GM23248 (cell line): Measurements from ENCODE around the gene PPP3R1. TPM values are rescaled to one million over a fixed set of nuclear protein-coding genes. Genes with fewer than 3 reads are reported as not detected.

Source experiments
- DNase-seq: peaks from one replicate; pipeline ENCODE4 v3.0.0-alpha.2; 2015
- H2AFZ ChIP-seq: fragments of 200-600 bp; sonication (generic); 2 replicates; pipeline ENCODE4 v1.6.1; 2016; ENCODE audit warnings: antibody characterized with exemption
- H3F3A ChIP-seq: fragments of 200-600 bp; sonication (generic); 2 replicates; pipeline ENCODE4 v1.6.1; 2016; ENCODE audit warnings: mild to moderate bottlenecking, antibody characterized with exemption, mixed run types; ENCODE audit not compliant: insufficient read depth
- H3K27ac ChIP-seq: fragments of 200-600 bp; sonication (generic); 2 replicates; pipeline ENCODE4 v1.5.1; 2016; ENCODE audit warnings: mild to moderate bottlenecking
- H3K27me3 ChIP-seq: fragments of 200-600 bp; sonication (generic); replicated peaks from 2 replicates; pipeline ENCODE4 v1.6.1; 2016; ENCODE audit warnings: mild to moderate bottlenecking; ENCODE audit not compliant: insufficient read depth
- H3K36me3 ChIP-seq: fragments of 200-600 bp; sonication (generic); 2 replicates; pipeline ENCODE4 v1.6.1; 2016; ENCODE audit warnings: low read depth, mild to moderate bottlenecking
- H3K4me1 ChIP-seq: fragments of 200-600 bp; sonication (generic); 2 replicates; pipeline ENCODE4 v1.6.1; 2016; ENCODE audit warnings: mild to moderate bottlenecking; ENCODE audit not compliant: insufficient read depth
- H3K4me2 ChIP-seq: fragments of 200-600 bp; sonication (generic); one replicate; pipeline ENCODE4 v1.6.1; 2016; ENCODE audit warnings: mild to moderate bottlenecking; ENCODE audit not compliant: unreplicated experiment
- H3K4me3 ChIP-seq: fragments of 200-600 bp; sonication (generic); 2 replicates; pipeline ENCODE4 v1.5.1; 2016; ENCODE audit warnings: mild to moderate bottlenecking
- H3K79me2 ChIP-seq: fragments of 200-600 bp; sonication (generic); 2 replicates; pipeline ENCODE4 v1.6.1; 2016; ENCODE audit warnings: mild to moderate bottlenecking; ENCODE audit not compliant: insufficient read depth
- H3K9ac ChIP-seq: fragments of 200-600 bp; sonication (generic); 2 replicates; pipeline ENCODE4 v1.6.1; 2016; ENCODE audit warnings: mild to moderate bottlenecking
- H3K9me2 ChIP-seq: fragments of 200-600 bp; sonication (generic); 2 replicates; pipeline ENCODE4 v1.6.1; 2016; ENCODE audit warnings: mixed run types, mild to moderate bottlenecking, moderate library complexity; ENCODE audit not compliant: insufficient read depth
- H3K9me3 ChIP-seq: fragments of 200-600 bp; sonication (generic); one replicate; pipeline ENCODE4 v1.6.1; 2017; ENCODE audit warnings: low read depth
- H4K20me1 ChIP-seq: fragments of 200-600 bp; sonication (generic); 2 replicates; pipeline ENCODE4 v1.6.0; 2016; ENCODE audit not compliant: insufficient read depth
- EZH2 ChIP-seq: fragments of 200-600 bp; sonication (generic); IDR thresholded peaks from 2 replicates; pipeline ENCODE4 v1.6.1; 2018; ENCODE audit warnings: antibody characterized with exemption, mild to moderate bottlenecking; ENCODE audit not compliant: insufficient read depth, poor library complexity, severe bottlenecking
- EZH2phosphoT487 ChIP-seq: fragments of 200-600 bp; sonication (generic); IDR thresholded peaks from 2 replicates; pipeline ENCODE4 v1.6.1; 2018; ENCODE audit warnings: antibody characterized with exemption, moderate library complexity, mild to moderate bottlenecking, low read depth; ENCODE audit not compliant: insufficient read depth
- whole genome bisulfite sequencing, 2 experiments: methylation state at CpG; one replicate each; pipeline ENCODE4 v1.1.6; 2015 to 2017; ENCODE audit warnings: low lambda C conversion rate in 2 of 2, low coverage in 1 of 2; ENCODE audit errors: missing lambda C conversion rate in 2 of 2; 5-methylcytosine and 5-hydroxymethylcytosine counted together
- in situ Hi-C: fragments of 300-500 bp; cut with MboI; formaldehyde crosslinking; loops from 2 replicates; pipeline ENCODE4 v1.15.0; 2020
- polyA plus RNA-seq: library from polyadenylated mRNA; unstranded; fragments of >200 nt; fragmentation: Nextera tagmentation; extraction: Ambion mirVana; gene quantifications from 2 replicates; pipeline ENCODE4 v1.2.1, GENCODE V29; 2016
- total RNA-seq: library from RNA; depleted of rRNA; stranded (reverse); fragments of >200 nt; shearing (Covaris generic); gene quantifications from 2 replicates; pipeline ENCODE4 v1.2.3, GENCODE V29; 2014

Gene PPP3R1
- total and polyA plus RNA-seq, 2 experiments from 2014 or later, result 3.8 to 17.7 TPM

DNA sequence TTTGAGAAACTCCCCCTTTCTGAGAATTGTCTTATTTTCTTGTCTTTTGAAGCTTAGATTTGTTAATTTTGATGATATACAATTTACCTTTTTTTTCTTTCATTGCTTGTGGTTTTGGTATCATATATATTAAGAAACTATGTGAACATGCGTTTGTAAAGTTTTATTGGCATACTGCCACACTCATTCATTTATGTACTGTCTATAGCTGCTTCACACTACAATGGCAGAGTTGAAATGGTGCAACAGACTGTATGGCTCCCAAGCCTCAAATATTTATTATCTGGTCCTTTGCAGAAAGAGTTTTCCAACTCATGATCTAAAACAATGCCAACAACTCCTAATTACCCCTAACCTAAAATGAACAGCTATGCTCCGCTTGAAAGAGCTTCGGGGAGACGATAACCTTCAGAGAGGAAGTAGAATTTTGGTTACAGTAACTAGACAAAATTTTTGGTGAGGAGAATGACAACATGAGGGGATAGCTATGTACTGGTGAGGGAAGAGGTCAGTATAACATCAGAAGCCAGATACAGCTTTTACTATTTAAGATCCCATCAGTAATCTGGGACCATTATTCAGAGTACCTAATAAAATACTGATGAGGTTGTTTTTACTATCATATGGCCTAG, 16.1 kb downstream of the PPP3R1 start:
- peak overlapping the region; percentile 52; the same call in 1 of the 2 replicates for H3K4me3 ChIP-seq
- peaks cover 50% of the 10 kb centered on the region for H4K20me1 ChIP-seq
- TF ChIP-seq EZH2 (no peak), EZH2phosphoT487 (no peak)
- H3K4me2 ChIP-seq, result peak overlapping the region; percentile 72
- WGBS, 2 experiments, result 61% methylated on average over 4 of the region's 4 CpGs
- in situ Hi-C loops, result no loop called here
- no peak overlapping the region for H3K9ac ChIP-seq
- H3K4me1 ChIP-seq, result peaks cover 58% of the 10 kb centered on the region
- H3K9me2 ChIP-seq, result no peaks in the 10 kb centered on the region
- no peaks in the 10 kb centered on the region for H3K9me3 ChIP-seq
- H3K27me3 ChIP-seq, result no peaks in the 10 kb centered on the region
- H3F3A ChIP-seq, result peaks cover 75% of the 10 kb centered on the region
- peaks cover 99% of the 10 kb centered on the region for H3K79me2 ChIP-seq
- no peak overlapping the region for H2AFZ ChIP-seq
- no peak for DNase-seq
- no peaks in the 10 kb centered on the region for H3K36me3 ChIP-seq
- peak overlapping the region; percentile 46 for H3K27ac ChIP-seq

- 94 to 95% methylated on average over 1 of the region's 1 CpG for WGBS, 2 experiments
- H3K9ac ChIP-seq, result no peak overlapping the region
- in situ Hi-C loops, result no loop called here
- no peak overlapping the region for H2AFZ ChIP-seq
- no peaks in the 10 kb centered on the region for H3K9me3 ChIP-seq
- H3K4me3 ChIP-seq, result no peak overlapping the region
- no peak overlapping the region for H3K4me2 ChIP-seq
- H3K27me3 ChIP-seq, result no peaks in the 10 kb centered on the region
- TF ChIP-seq EZH2 (no peak), EZH2phosphoT487 (no peak)
- H3K4me1 ChIP-seq, result peaks cover 69% of the 10 kb centered on the region
- DNase-seq, result no peak
- no peaks in the 10 kb centered on the region for H3K9me2 ChIP-seq
- no peaks in the 10 kb centered on the region for H3K36me3 ChIP-seq
- H3F3A ChIP-seq, result peaks cover 82% of the 10 kb centered on the region
- peaks cover 99% of the 10 kb centered on the region for H3K79me2 ChIP-seq
- peaks cover 41% of the 10 kb centered on the region for H4K20me1 ChIP-seq
- H3K27ac ChIP-seq, result no peak overlapping the region
These were observed 17.2 kb downstream of the PPP3R1 start for GRCh38 chr2:68235090-68235489.

DNA sequence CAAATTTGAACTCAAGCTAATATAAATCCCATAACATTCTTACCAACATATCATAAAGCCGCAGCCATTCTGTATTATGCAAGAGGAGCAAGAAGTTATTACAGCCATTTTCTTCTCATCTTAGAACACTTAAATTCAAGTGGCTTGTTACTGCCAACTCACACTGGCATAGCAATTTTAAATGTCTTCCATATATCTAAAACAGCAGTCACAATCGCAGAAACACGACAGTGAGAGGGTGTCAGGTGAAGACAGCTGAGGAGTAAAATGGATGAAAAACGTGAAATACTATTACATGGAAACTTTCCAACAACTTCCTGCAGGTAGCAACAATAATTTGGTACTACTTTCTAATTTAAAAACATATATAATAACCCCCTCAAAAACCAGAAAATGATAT, 17.9 kb downstream of the PPP3R1 start:
- 85 to 87% methylated on average over 4 of the region's 4 CpGs for WGBS, 2 experiments
- H3F3A ChIP-seq, result peaks cover 75% of the 10 kb centered on the region
- no peaks in the 10 kb centered on the region for H3K27me3 ChIP-seq
- TF ChIP-seq EZH2, result no peak
- TF ChIP-seq EZH2phosphoT487, result no peak
- no peak overlapping the region for H3K4me3 ChIP-seq
- peaks cover 99% of the 10 kb centered on the region for H3K79me2 ChIP-seq
- H4K20me1 ChIP-seq, result peaks cover 35% of the 10 kb centered on the region
- H3K27ac ChIP-seq, result no peak overlapping the region
- H3K4me2 ChIP-seq, result no peak overlapping the region
- no peaks in the 10 kb centered on the region for H3K9me2 ChIP-seq
- peaks cover 67% of the 10 kb centered on the region for H3K4me1 ChIP-seq
- H3K36me3 ChIP-seq, result no peaks in the 10 kb centered on the region
- no peaks in the 10 kb centered on the region for H3K9me3 ChIP-seq
- in situ Hi-C loops, result no loop called here
- H2AFZ ChIP-seq, result no peak overlapping the region
- H3K9ac ChIP-seq, result no peak overlapping the region
- no peak for DNase-seq

DNA sequence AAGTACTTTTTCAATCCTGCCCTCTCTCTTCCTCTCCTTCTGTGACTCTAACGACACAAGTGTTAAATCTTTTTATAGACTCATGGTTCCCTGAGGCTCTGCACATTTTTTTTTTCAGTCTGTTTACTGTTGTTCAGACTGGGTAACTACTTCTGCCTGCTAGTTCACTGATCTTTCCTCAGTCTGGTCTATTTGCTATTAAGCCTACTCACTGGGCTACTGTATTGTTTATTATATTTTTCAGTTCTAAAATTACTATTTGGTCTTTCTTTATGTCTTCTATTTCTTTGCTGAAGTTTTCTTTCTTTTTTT, 21.3 kb downstream of the PPP3R1 start:
- 33 to 65% methylated on average over 1 of the region's 1 CpG for WGBS, 2 experiments
- peak overlapping the region; percentile 41 for H3K4me2 ChIP-seq
- TF ChIP-seq EZH2phosphoT487, result no peak
- no peak for TF ChIP-seq EZH2

More for the DNA sequence above, 21.3 kb downstream of the PPP3R1 start:
- Histone ChIP-seq H2AFZ (no peak overlapping the region; the same call in 1 of the 2 replicates), H3K27ac (peak overlapping the region; percentile 24; the same call in 1 of the 2 replicates), H3F3A (peaks cover 46% of the 10 kb centered on the region), H4K20me1 (peaks cover 22% of the 10 kb centered on the region; the same call in 1 of the 2 replicates), H3K79me2 (peaks cover 99% of the 10 kb centered on the region), H3K4me3 (no peak overlapping the region), H3K9me3 (no peaks in the 10 kb centered on the region), H3K9ac (peak overlapping the region; percentile 1; the same call in 1 of the 2 replicates), H3K36me3 (no peaks in the 10 kb centered on the region), H3K4me1 (peaks cover 44% of the 10 kb centered on the region), H3K9me2 (no peaks in the 10 kb centered on the region), H3K27me3 (no peaks in the 10 kb centered on the region)
- DNase-seq, result no peak
- in situ Hi-C loops, result no loop called here
